ENCODE data around the gene ENTPD7.

Gene ENTPD7

DNA sequence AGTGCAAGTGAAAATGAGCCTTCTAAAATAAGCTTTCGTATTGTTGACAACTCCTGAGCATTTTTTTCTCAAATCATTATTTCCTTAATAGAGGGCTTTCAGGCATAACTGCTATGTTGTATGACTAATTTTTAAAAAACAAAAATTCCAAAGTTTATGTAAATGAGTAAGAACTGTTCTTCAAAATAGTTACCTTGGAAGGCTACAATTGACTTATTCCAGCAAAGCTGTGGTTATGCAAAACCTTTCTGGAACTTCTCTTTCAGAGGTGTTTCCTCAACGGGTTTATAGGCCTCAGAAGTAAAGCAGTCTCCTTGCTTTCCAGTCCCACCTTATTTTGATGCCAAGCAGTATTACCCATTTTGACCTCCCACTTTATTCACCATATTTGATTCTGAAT, 41.6 kb upstream of the ENTPD7 start:
- no peak for DNase-seq (ENCODE audit: low spot score)
- TF ChIP-seq, protein P1, sequence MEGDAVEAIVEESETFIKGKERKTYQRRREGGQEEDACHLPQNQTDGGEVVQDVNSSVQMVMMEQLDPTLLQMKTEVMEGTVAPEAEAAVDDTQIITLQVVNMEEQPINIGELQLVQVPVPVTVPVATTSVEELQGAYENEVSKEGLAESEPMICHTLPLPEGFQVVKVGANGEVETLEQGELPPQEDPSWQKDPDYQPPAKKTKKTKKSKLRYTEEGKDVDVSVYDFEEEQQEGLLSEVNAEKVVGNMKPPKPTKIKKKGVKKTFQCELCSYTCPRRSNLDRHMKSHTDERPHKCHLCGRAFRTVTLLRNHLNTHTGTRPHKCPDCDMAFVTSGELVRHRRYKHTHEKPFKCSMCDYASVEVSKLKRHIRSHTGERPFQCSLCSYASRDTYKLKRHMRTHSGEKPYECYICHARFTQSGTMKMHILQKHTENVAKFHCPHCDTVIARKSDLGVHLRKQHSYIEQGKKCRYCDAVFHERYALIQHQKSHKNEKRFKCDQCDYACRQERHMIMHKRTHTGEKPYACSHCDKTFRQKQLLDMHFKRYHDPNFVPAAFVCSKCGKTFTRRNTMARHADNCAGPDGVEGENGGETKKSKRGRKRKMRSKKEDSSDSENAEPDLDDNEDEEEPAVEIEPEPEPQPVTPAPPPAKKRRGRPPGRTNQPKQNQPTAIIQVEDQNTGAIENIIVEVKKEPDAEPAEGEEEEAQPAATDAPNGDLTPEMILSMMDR (IDR thresholded peaks at IDR 0.05; ENCODE audit: borderline replicate concordance, control extremely low read depth, extremely low read depth, insufficient read depth, missing control alignments) = no peak
- in situ Hi-C loops (cut with MboI; ENCODE audit: low sequenced_read_pairs, unreplicated experiment) = loop anchor here (10.0 kb wide), 3 partner anchors 53 to 223 kb away; partner anchors contain the start of gene GOT1

DNA sequence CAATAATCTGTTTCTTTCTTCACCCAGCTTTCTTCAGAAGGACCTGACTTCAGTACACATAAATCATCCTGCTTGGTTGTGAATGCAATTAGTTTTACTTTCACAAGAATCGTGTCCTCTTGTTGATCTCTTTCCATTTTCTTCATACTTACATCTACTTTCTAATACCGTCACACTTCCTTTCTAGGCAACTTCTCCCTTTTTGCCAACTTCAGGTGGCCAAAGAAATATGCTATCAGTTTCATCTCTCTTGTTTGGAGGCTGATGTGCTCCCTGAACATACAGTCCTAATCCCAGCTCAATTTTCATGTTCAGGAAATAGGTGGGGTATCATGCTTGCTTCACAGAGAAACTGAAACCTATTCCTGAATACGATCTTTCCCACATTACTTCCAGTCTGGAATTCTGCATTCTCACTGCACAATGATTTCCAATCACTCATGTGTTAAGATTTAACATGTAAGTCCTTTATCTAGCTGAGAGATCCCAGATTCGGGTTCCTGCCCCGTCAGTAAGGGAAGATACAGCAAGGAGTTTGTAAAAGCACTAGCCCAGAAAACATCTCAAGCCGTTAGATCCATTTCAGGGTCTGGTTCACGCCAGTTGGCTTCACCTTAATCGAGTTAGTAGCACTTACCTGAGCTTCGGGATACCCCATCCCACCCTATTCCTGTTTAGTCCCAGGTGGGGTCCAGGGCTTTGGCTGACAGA, 40.1 kb upstream of the ENTPD7 start:
- in situ Hi-C loops (cut with MboI; ENCODE audit: low sequenced_read_pairs, unreplicated experiment) = loop anchor here (10.0 kb wide), 3 partner anchors 54 to 224 kb away; partner anchors contain the start of gene GOT1
- peak; percentile 31 for DNase-seq (ENCODE audit: low spot score)
- TF ChIP-seq, protein P1 (IDR thresholded peaks at IDR 0.05; ENCODE audit: borderline replicate concordance, control extremely low read depth, extremely low read depth, insufficient read depth, missing control alignments) = no peak

DNA sequence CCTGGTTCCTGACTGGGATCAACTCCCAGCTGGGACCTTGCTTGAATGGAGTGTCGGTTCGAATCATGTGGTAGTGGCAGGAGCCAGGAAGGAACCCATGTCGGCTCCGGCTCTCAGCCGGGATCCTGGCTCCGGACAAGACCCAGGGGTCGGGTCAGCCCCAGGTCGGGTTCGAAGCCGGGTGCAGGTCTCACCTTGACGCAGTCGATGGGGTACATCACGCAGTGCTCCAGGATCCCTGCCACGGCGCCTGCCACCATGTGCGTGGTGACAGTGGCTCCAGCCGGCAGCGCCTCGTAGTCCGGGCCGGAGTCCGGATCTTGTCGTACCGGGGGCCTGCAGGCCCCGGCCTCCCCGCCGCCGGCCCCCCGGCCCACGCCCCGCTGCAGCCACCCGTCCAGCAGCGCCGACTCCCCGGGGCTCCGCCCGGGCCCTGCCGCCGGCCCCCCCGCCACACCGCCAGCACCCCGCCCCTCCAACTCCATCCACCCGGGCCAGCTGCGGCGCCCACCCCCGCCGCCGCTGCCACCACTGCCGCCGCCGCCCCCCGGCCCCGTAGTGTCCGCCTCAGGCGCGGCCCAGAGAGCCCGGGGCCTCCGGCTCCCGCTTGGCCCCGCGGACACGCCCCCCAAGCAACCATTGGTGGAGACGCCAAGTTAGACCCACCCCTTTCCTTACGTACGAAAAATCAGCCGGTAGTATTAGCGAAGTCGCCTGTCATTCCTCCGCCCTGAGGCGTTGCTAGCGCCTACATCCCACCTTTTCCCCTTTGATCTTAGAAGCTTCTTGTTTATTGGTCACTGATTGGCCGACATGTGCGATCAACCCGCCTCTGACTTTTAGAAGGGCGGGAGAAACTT, 39.2 kb upstream of the ENTPD7 start, which contains the start of gene SLC25A28:
Gene SLC25A28 (minus strand): TSS at position 589 of the 860 bp plus-strand sequence. CDS start 104 bp downstream, at position 485.
- TF ChIP-seq, protein P1 (IDR thresholded peaks at IDR 0.05; ENCODE audit: borderline replicate concordance, control extremely low read depth, extremely low read depth, insufficient read depth, missing control alignments) = no peak
- peak; percentile 95 for DNase-seq (ENCODE audit: low spot score)
- in situ Hi-C loops (cut with MboI; ENCODE audit: low sequenced_read_pairs, unreplicated experiment) = loop anchor here (10.0 kb wide), 3 partner anchors 55 to 225 kb away; partner anchors contain the start of gene GOT1

DNA sequence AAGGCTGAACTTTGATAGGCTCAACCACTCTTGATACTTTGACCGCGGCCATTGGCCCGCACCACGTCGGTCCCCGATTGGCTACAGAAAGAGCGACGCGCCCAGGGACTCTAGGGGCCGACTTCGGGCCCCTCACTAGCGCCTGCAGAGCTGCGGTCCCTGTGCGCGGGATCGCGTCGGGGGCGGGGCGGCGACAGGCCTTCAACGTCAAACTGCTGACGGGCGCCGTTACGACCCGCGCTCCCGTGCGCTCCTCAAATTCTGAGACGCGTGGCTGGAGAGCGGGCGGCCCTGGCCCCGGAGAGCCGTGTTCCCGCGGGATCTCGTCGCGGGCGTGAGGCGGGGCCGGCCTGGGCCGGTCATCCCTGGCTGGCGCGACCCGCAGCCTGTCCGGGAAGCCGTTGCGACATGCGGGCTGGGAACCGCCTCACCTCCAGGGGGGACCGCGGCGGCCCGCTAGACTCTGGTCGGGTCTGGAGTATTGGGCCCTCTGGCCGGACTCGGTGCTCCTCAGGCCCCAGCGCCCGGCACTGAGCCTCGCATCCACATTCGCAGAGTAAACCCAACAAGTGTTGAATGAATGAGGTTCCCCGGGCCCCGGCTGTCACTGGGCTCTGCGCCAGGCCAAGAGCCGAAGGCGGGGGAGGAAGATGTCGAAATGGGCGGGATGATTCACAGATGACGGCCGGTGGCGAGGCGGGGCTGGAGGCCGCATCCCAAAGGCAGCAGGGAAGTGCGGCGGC, 38.4 kb upstream of the ENTPD7 start:
- peak; percentile 85 for DNase-seq (ENCODE audit: low spot score)
- TF ChIP-seq, protein P1 (IDR thresholded peaks at IDR 0.05; ENCODE audit: borderline replicate concordance, control extremely low read depth, extremely low read depth, insufficient read depth, missing control alignments) = no peak
- in situ Hi-C loops (cut with MboI; ENCODE audit: low sequenced_read_pairs, unreplicated experiment) = no loop called here

DNA sequence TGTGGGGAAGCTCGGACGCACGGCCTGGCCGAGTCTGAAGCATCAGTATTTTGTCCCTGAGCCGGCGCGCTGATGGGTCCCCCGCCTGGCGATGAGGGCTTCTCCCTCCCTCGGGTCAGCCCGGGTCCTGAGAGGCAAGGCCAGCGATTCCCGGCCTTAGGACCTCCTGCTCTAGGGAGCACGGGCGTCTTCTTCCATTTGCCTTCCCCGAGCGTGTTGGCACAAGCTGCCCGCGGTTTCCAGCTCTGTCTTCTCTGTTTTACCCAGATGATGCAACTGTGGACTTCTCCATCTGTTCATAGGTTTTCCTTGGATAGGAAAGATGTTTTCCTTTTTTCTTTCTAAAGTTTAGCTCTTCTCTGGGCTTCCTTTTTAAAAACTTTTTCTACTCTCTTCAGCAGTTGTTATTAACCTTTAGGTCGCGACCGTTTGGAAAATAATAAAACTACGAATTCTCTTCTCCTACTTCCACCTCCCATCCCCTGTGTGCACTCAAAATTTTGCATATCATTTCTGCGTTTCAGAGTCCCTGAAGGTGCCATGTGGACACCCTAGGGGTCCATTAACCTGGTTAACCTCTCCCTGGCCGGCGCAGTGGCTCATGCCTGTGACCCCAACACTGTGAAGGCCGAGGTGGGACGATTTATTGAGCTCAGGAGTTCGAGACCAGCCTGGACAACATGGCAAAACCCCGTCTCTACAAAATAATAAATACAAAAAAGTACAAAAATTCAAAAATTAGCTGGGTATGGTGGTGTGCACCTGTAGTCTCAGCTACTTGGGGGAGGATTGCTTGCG, 37.7 kb upstream of the ENTPD7 start:
- in situ Hi-C loops (cut with MboI; ENCODE audit: low sequenced_read_pairs, unreplicated experiment) = no loop called here
- no peak for DNase-seq (ENCODE audit: low spot score)
- TF ChIP-seq, protein P1 (IDR thresholded peaks at IDR 0.05; ENCODE audit: borderline replicate concordance, control extremely low read depth, extremely low read depth, insufficient read depth, missing control alignments) = no peak

Data from GM13976 (cell line).